GM18526 (cell line): ENCODE data around the gene CDH22.

ENCODE experiments used
- POLR2A ChIP-seq: IDR thresholded peaks from 3 replicates; pipeline ENCODE4 v1.6.1; 2011; ENCODE audit not compliant: insufficient read length; ENCODE audit errors: extremely low read depth

The CDH22 gene

DNA sequence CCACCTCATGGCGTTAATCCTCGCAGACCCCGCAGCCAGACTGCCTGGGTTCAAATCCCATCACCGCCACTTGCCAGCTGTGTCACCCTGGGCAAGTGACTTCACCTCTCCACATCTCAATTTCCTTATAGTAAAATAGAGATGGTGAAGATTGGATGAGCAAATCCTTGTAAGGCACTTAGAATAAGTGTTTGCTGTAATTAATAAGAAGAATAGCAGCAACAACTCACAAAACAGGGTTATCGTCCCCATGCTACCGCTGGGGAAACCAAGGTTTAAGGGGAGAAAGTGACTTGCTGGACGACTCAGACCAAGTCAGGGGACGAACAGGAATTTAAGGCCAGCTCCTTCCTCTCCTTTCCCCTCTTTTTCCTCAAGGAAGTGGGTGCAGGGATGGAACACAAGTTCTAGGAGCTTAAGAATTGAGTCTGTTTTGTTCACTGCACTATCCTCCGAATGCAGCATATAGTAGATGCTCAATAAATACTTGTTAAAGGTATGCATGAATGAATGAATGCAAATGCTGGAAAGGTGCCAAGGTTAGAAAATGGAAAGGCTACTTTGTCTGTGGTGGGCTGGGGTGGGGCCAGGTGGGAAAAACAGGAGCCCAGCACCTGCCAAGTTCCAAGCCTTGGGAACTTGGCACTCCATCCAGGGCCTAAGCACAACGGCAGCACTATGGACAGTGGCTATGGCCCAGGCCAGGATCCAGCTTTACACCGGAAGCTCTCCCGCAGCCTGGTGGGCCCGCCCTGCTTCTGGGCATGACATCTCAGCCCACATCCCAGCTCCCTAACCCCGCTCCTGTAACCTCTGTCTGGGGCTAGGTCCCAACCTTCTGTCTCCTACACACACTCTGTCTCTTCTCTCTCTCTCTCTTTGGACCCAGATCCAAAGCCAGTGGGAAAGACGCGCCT, 4.9 kb upstream of the CDH22 start:
- no peak for TF ChIP-seq POLR2A

- no peak for TF ChIP-seq POLR2A
These were observed 4.0 kb upstream of the CDH22 start for GRCh38 chr20:46312075-46312944.

GRCh38 chr20:46311719-46312074, 3.4 kb upstream of the CDH22 start:
- TF ChIP-seq POLR2A = no peak

DNA sequence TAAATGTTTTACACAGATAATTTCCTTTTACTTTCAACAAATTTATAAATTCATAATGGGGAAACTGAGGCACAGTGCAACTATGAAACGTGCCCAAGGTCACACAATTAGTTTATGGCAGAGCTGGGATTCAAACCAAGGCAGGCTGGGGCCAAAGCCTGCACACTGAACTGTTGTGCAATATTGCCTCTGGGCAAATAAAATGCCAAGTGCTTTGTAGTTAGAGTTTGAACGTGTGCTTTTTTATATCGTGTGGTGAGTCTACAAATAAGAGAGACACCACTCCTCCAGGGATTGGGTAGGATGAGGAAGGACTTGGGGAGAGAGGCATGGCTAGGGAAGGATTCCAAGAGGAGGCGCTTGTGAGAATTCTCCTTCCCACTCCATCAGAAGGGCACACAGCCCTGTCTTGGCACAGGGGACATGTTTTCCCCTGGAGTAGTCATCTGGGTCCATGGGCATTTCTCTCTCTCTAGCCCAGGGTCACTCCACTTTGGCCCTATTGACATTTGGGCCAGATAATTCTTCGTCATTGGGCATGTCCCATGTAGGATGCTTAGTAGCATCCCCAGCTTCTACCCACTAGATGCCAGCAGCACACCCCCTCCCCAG, 2.8 kb upstream of the CDH22 start:
- no peak for TF ChIP-seq POLR2A

- no peak for TF ChIP-seq POLR2A
These were observed 1.6 kb upstream of the CDH22 start for GRCh38 chr20:46309945-46310344.

- no peak for TF ChIP-seq POLR2A
These were observed 370 bp downstream of the CDH22 start for GRCh38 chr20:46307999-46308257.

DNA sequence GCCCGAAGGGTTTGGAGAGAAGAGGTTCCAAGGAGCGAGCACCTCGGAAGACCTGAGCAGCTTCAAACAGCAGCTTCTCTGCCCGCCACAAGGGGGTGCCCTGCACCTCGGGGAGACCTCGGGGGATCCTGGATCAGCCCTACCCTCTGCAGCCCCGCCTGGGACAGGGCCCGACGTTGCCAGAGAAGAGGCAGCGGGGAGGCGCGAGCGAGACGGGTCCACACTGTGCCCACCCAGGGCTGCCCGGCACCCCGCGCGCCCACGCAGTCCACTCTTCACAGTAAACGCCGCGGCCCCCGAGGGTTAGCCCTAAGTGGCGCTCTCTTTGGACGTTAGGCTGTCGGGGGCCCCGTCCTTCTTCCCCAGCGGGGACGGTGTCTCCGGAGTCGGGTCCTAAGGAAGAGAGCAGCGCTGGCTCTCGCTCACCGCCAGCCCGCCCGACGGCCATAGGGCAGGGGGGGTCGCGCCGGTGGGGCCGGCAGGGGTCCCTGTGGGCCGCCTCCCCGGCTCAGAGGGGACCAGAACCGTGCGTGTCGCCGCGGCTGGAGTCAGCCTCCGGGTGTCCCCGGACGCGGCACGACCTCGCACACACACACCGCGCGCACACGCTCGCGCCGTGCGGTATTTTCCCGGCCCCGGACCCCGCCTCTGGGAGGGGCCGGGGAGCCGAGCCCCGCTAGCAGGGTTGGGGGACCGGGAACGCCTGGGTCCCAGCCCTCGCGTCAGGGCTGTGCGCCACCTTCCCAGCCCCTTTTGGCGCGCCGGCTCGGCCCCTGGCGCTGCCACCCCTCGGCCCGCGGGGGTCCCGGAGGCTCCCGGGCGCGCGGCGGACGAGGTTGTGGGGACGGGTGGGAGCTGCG, 929 bp downstream of the CDH22 start:
- no peak for TF ChIP-seq POLR2A

DNA sequence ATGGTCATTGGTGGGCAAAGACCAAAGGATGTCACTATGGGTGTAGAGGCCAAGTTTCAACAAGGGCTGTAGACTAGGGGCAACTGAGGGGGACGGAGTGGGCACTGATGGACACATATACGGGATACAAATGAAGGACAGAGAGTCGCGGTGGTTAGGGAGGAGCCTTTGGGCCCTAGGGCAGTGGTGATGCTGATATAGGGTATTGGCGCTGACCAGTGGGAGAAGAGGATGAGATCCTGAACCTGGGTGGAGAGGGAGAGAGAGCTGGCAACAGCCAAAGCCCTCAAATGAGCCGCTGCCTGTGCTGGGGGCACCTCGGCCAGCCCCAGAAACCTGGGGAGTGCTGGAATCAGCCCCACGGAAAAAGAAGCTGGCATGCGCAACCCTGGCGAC, 1.6 kb downstream of the CDH22 start:
- no peak for TF ChIP-seq POLR2A

- TF ChIP-seq POLR2A = no peak
These were observed 2.3 kb downstream of the CDH22 start for GRCh38 chr20:46305973-46306360.

GRCh38 chr20:46305331-46305972, 2.8 kb downstream of the CDH22 start:
- no peak for TF ChIP-seq POLR2A

GRCh38 chr20:46304852-46305251, 3.4 kb downstream of the CDH22 start:
- TF ChIP-seq POLR2A = no peak

DNA sequence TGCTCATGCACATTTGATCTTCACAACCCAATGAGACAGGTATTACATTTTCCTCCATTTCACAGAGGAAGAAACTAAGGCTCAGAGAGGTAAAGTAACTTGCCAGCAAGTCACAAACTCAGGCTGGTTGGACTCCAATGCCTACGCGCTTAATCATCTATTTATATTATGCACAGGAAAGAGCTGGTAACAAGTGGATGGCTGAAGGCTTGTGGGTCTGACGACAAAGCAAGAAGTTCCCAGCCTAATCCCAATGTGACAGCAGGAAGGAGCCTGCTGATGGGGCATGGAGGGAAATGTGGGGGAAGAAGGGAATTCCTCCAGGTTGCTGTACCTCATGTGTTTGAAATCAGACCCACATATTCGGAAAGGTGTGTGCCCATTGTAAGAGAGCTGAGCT, 3.9 kb downstream of the CDH22 start:
- no peak for TF ChIP-seq POLR2A

GRCh38 chr20:46303176-46303956, 4.9 kb downstream of the CDH22 start:
- no peak for TF ChIP-seq POLR2A

DNA sequence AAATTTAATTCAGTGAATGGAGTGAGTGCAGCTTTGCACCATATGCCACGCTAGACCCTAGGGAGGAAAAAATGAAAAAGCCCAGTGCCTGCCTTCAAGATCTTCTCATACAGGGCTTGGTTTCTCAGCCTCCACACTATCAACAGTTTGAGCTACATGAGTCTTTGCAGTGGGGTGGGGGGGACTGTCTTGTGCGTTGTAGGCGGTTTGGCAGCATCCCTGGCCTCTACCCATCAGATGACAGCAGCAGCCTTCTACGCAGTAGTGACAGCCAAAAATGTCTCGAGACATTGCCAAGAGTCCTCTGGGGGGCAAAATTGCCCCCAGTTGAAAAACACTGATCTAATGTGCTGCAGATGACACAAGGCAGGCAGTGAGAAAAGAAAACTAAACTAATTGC, 6.2 kb downstream of the CDH22 start:
- no peak for TF ChIP-seq POLR2A
